ENCODE measurements around the gene STAU1.

STAU1 gene

DNA sequence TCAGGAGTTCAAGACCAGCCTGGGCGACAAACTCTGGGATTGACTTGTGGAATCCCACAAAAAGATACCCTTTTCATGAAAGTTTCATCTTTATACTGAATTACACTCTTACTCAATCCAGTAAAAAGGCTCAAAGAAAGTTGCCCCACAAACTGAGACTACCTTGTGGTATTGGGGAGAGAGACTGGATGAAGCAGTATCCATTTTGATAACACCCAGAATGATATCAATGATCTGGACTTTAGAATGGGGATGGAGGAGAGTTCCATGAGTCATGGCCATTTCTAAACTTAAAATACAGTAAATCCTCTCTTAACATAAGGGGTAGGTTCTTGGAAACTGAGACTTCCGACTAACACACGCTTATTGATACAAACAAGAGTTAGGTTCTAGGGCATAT lies 4.7 kb downstream of the STAU1 start:
- H3K27ac ChIP-seq = no peak overlapping the region
- peaks cover 89% of the 10 kb centered on the region for H3K79me2 ChIP-seq (ENCODE audit: insufficient read depth, low read depth)
- H3K4me3 ChIP-seq (IDR thresholded peaks at IDR 0.05; ENCODE audit: insufficient read depth, low read depth, low read length) = no peak overlapping the region
- H3K9ac ChIP-seq = no peak overlapping the region
- no peak overlapping the region for H2AFZ ChIP-seq (ENCODE audit: low read depth)
- H4K20me1 ChIP-seq (ENCODE audit: insufficient read depth) = peaks cover 32% of the 10 kb centered on the region
- H3K4me1 ChIP-seq (ENCODE audit: low read depth, poor library complexity, severe bottlenecking) = peaks cover 51% of the 10 kb centered on the region
- no peaks in the 10 kb centered on the region for H3K36me3 ChIP-seq (ENCODE audit: insufficient read depth)
- TF ChIP-seq, protein P1, sequence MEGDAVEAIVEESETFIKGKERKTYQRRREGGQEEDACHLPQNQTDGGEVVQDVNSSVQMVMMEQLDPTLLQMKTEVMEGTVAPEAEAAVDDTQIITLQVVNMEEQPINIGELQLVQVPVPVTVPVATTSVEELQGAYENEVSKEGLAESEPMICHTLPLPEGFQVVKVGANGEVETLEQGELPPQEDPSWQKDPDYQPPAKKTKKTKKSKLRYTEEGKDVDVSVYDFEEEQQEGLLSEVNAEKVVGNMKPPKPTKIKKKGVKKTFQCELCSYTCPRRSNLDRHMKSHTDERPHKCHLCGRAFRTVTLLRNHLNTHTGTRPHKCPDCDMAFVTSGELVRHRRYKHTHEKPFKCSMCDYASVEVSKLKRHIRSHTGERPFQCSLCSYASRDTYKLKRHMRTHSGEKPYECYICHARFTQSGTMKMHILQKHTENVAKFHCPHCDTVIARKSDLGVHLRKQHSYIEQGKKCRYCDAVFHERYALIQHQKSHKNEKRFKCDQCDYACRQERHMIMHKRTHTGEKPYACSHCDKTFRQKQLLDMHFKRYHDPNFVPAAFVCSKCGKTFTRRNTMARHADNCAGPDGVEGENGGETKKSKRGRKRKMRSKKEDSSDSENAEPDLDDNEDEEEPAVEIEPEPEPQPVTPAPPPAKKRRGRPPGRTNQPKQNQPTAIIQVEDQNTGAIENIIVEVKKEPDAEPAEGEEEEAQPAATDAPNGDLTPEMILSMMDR (conservative IDR thresholded peaks at IDR 0.05; ENCODE audit: low read depth, low read length) = no peak
- H3K4me2 ChIP-seq = no peak overlapping the region
- H3K27me3 ChIP-seq (ENCODE audit: insufficient read depth, low read depth) = no peaks in the 10 kb centered on the region

DNA sequence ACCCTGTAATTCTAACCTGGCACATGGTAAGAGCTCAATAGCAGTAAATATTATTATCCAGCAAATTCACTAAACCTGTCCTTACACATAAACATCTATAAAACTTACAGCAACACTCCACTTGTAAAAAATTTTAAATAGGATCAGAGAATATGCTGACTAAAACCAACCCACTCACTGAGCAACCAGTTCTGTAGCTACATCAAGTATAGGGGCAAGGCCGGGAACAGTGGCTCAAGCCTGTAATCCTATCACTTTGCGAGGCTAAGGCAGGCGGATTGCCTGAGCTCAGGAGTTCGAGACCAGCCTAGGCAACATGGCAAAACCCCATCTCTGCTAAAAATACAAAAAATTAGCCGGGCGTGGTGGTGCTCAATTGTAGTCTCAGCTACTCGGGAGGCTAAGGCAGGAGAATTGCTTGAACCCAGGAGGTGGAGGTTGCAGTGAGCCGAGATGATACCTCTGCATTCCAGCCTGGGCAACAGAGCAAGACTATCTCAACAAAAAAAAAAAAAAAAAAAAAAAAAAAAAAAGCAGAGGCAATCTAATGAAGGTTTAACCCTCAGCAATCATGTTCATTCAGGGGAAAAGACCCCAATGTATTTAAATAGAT lies 6.8 kb downstream of the STAU1 start:
- H3K4me2 ChIP-seq = no peak overlapping the region
- H3K4me1 ChIP-seq (ENCODE audit: low read depth, poor library complexity, severe bottlenecking) = peaks cover 48% of the 10 kb centered on the region
- no peak overlapping the region for H3K27ac ChIP-seq
- no peak overlapping the region for H2AFZ ChIP-seq (ENCODE audit: low read depth)
- no peaks in the 10 kb centered on the region for H3K27me3 ChIP-seq (ENCODE audit: insufficient read depth, low read depth)
- TF ChIP-seq, protein P1 (conservative IDR thresholded peaks at IDR 0.05; ENCODE audit: low read depth, low read length) = no peak
- H4K20me1 ChIP-seq (ENCODE audit: insufficient read depth) = peaks cover 25% of the 10 kb centered on the region
- no peak overlapping the region for H3K4me3 ChIP-seq (IDR thresholded peaks at IDR 0.05; ENCODE audit: insufficient read depth, low read depth, low read length)
- no peaks in the 10 kb centered on the region for H3K36me3 ChIP-seq (ENCODE audit: insufficient read depth)
- no peak overlapping the region for H3K9ac ChIP-seq
- peaks cover 97% of the 10 kb centered on the region for H3K79me2 ChIP-seq (ENCODE audit: insufficient read depth, low read depth)

DNA sequence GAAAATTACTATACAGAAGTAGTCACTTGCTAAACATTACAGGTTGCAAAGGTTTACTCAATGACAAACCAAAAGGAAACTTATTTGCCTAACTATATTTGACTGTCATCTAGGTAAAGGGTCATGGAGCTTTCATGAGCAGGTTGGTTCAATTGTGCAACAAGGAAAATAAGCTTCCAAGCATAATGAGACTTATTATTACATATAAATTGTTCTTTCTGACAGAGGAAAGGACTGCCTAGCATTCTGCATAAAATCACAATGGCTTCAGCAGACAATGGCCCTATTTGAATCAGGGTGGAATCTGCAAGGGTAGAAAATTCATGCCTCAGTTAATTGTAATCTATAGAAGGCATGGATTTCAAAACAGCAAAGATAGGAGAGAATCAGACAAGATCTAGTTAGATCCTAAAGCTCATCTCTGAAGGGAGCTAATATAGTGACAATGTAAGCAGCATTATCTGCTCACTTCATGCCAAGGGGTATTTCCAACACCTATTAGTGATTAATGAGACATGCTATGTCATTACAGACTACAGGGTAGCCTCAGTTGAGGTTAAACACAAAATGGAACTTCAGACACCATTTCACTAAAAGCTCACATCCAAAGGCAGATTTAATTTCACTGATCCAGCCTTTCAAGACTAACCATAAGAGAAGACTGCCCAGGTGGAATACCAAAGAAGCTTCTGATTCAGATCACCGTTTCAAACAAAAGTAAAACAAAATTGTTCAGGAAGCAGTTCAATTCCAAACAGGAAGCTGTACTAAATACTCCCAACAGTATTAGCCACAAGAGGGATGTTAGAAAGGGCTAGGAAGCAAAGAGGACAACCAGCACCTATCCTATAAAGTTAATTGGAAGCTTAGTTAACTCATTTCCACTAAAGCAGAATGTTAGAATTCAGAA lies 8.5 kb downstream of the STAU1 start:
- peaks cover 90% of the 10 kb centered on the region for H3K79me2 ChIP-seq (ENCODE audit: insufficient read depth, low read depth)
- H3K4me2 ChIP-seq = no peak overlapping the region
- no peak overlapping the region for H3K9ac ChIP-seq
- peaks cover 16% of the 10 kb centered on the region for H4K20me1 ChIP-seq (ENCODE audit: insufficient read depth)
- H3K4me1 ChIP-seq (ENCODE audit: low read depth, poor library complexity, severe bottlenecking) = peaks cover 31% of the 10 kb centered on the region
- no peaks in the 10 kb centered on the region for H3K36me3 ChIP-seq (ENCODE audit: insufficient read depth)
- TF ChIP-seq, protein P1 (conservative IDR thresholded peaks at IDR 0.05; ENCODE audit: low read depth, low read length) = no peak
- no peak overlapping the region; the same call in 1 of the 2 replicates for H3K27ac ChIP-seq
- no peak overlapping the region for H3K4me3 ChIP-seq (IDR thresholded peaks at IDR 0.05; ENCODE audit: insufficient read depth, low read depth, low read length)
- H3K27me3 ChIP-seq (ENCODE audit: insufficient read depth, low read depth) = no peaks in the 10 kb centered on the region
- H2AFZ ChIP-seq (ENCODE audit: low read depth) = no peak overlapping the region

DNA sequence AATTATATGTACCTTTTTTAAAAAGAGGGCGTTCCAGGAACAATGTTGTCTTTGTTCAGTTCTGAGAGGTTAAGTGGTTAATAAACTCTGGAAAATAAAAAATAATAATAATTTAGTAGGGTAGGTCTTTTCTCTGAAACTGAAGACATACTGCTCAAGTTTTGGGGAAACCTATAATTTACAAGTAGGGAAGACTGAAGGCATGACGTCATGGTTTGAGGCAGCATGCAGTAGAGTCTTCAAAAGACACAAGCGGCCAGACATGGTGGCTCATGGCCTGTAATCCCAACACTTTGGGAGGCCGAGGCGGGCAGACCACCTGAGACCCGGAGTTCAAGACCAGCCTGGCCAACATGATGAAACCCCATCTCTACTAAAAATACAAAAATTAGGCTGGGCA lies 14.0 kb downstream of the STAU1 start:
- Histone ChIP-seq H3K4me2 (no peak overlapping the region), H3K4me1 (ENCODE audit: low read depth, poor library complexity, severe bottlenecking) (peaks cover 3% of the 10 kb centered on the region), H2AFZ (ENCODE audit: low read depth) (no peak overlapping the region), H3K27me3 (ENCODE audit: insufficient read depth, low read depth) (no peaks in the 10 kb centered on the region), H3K79me2 (ENCODE audit: insufficient read depth, low read depth) (peaks cover 68% of the 10 kb centered on the region), H3K4me3 (IDR thresholded peaks at IDR 0.05; ENCODE audit: insufficient read depth, low read depth, low read length) (no peak overlapping the region), H3K27ac (no peak overlapping the region), H3K9ac (no peak overlapping the region), H4K20me1 (ENCODE audit: insufficient read depth) (0 out of 2 replicates have a peak, but pooled peaks cover 3% of the 10 kb centered on the region), H3K36me3 (ENCODE audit: insufficient read depth) (no peaks in the 10 kb centered on the region; the same call in 1 of the 2 replicates)
- TF ChIP-seq, protein P1 (conservative IDR thresholded peaks at IDR 0.05; ENCODE audit: low read depth, low read length) = no peak
